Loucy (cell line): Measurements from ENCODE around the gene ZBTB42.

Source experiments
- EZH2phosphoT487 ChIP-seq: fragments of 200-600 bp; IDR thresholded peaks from 2 replicates; pipeline ENCODE4 v1.6.1; 2018; ENCODE audit warnings: antibody characterized with exemption, mild to moderate bottlenecking, moderate library complexity, borderline replicate concordance
- TF ChIP-seq, protein P1 (sequence below): fragments of 200-600 bp; sonication (generic); conservative IDR thresholded peaks from 2 replicates; pipeline ENCODE4 v1.5.1; 2014; ENCODE audit warnings: mild to moderate bottlenecking, antibody characterized with exemption, low read length

DNA sequence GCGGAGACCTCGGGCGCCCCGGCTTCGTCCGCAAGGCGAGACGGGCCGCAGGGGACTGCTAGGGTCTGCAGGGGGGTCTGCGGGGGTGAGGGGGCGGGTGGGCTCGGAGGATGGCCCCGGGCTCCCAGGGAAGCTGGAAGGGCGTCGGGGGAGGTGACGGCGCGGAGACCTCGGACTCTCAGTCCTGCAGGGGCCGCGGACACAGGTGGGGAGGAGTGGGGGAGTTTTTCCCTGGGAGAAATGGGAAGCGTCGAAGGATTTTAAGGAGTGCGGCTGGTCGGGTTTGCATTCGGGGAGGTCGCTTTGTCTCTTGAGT, 25.9 kb downstream of the ZBTB42 start:
- TF ChIP-seq, protein P1, sequence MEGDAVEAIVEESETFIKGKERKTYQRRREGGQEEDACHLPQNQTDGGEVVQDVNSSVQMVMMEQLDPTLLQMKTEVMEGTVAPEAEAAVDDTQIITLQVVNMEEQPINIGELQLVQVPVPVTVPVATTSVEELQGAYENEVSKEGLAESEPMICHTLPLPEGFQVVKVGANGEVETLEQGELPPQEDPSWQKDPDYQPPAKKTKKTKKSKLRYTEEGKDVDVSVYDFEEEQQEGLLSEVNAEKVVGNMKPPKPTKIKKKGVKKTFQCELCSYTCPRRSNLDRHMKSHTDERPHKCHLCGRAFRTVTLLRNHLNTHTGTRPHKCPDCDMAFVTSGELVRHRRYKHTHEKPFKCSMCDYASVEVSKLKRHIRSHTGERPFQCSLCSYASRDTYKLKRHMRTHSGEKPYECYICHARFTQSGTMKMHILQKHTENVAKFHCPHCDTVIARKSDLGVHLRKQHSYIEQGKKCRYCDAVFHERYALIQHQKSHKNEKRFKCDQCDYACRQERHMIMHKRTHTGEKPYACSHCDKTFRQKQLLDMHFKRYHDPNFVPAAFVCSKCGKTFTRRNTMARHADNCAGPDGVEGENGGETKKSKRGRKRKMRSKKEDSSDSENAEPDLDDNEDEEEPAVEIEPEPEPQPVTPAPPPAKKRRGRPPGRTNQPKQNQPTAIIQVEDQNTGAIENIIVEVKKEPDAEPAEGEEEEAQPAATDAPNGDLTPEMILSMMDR, result no peak
- TF ChIP-seq EZH2phosphoT487, result no peak
